ENCODE results near the gene SGCA.

Gene SGCA

DNA sequence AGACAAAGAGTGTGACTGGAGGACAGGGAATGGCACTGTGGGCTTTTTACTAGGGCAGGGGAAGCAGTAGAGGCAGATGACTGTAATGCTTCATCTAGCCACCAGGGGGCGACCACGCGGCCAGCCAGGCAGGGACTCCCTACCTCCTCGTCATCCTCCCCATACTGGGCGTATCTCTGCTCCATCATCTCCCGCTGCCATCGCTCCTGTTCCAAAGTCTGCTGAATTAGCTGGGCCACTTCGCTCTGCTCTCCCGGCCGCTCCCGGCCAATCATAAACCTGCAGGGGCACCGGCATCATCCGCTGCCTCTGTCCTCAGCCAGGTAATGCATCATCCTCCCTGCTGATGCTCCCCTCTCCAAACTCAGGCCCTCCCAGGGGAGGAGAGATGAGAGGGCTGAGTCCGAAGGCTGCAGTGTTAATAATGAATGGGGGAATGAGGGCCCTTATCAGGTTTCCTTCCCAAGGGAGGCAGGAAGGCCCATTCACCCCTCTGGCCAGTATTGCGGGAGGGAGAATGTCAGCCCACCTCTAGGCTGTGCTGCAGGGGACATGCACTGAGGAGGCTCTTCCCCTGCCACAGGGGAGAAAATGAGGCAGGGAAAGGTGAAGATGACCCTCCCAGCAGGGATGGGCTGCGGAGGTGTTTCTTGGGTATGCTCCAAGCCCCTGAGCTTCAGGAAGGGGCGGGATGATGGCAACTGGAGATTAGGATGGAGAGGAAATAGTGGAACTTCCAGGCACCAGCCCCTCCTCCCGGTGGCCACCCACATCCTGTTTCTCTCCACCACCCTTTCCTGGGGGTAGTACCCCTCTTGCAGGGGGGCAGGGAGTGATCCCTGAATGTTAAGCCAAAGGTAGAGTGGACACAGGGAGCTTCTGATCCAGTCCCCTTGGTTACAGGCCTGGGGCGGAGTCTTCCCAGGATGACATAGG lies 25.6 kb upstream of the SGCA start:
- H3K36me3 Mint-ChIP-seq (ENCODE audit: insufficient read depth): peaks cover 55% of the 10 kb centered on the region
- ATAC-seq (replicated peaks) (peak; percentile 84), DNase-seq (peak; percentile 80 to 82 (median 80))
- H3K4me1 Mint-ChIP-seq (ENCODE audit: low read depth in 2 of 2): peaks cover 64 to 67% of the 10 kb centered on the region in 2 donors
- peak overlapping the region; percentile 91 to 97 for H3K27ac Mint-ChIP-seq
- no peaks in the 10 kb centered on the region for H3K9me3 Mint-ChIP-seq
- H3K27me3 Mint-ChIP-seq: no peaks in the 10 kb centered on the region
- peak overlapping the region; percentile 72 to 75 for H3K4me3 Mint-ChIP-seq

DNA sequence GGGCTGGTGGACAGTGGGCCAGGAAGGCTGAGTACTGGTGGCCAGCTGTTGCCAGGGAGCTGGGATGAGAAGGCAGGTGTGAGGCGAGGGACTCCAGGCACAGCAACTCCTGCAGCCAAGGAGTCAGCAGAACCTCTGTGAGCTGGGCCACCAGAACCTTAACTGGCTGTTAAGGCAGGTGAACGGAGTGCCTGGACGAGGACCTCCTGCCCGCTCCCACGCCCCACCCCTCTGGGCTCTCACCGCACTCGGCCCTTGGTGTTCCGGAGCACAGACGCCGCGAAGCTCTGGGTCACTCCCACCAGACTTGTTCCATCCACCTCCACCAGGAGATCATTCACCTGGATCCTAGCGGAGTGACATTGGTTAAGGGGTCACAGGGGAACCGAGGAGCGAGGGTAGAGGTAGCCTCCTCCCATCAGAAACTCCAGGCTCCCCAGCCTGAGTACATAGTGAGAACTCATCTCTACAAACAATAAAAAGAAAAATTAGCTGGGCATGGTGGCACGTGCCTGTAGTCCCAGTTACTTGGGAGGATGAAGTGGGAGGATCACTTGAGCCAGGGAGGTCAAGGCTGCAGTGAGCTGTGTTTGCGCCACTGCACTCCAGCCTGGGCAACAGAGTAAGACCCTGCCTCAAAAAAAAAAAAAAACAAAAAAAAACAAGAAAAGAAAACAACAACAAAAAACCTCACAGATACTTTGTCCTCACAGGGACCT lies 24.6 kb upstream of the SGCA start:
- Mint-ChIP-seq H3K4me1 (ENCODE audit: low read depth in 2 of 2) (peaks cover 74 to 76% of the 10 kb centered on the region in 2 donors), H3K27me3 (no peaks in the 10 kb centered on the region), H3K36me3 (ENCODE audit: insufficient read depth) (peaks cover 51% of the 10 kb centered on the region), H3K9me3 (no peaks in the 10 kb centered on the region), H3K27ac (peak overlapping the region; percentile 91 to 97), H3K4me3 (peak overlapping the region; percentile 72 to 75)
- DNase-seq: no peak
- ATAC-seq (replicated peaks): no peak

DNA sequence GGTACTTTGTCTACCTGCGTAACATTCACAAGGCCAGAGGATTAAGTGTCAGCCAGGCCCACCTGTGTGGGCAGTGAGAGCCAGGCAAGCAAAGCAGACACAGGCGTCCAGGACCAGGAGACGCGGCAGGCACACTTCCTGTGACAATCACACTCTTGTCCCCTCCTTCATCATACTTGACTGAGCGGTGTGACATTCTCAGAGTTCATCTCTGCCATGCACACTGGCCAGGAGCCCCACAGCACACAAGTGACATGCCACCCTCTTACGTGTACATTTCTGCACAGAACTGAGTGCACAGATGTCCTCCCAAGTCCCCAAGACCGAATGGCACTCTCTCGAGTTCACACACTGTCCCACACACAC lies 24.1 kb upstream of the SGCA start:
- Mint-ChIP-seq H3K36me3 (ENCODE audit: insufficient read depth) (peaks cover 49% of the 10 kb centered on the region), H3K4me1 (ENCODE audit: low read depth in 2 of 2) (peaks cover 75 to 76% of the 10 kb centered on the region in 2 donors), H3K9me3 (no peaks in the 10 kb centered on the region), H3K27me3 (no peaks in the 10 kb centered on the region), H3K4me3 (peak overlapping the region; percentile 72 to 75), H3K27ac (peak overlapping the region; percentile 91 to 97)
- DNase-seq (no peak), ATAC-seq (replicated peaks) (peak; percentile 47)

DNA sequence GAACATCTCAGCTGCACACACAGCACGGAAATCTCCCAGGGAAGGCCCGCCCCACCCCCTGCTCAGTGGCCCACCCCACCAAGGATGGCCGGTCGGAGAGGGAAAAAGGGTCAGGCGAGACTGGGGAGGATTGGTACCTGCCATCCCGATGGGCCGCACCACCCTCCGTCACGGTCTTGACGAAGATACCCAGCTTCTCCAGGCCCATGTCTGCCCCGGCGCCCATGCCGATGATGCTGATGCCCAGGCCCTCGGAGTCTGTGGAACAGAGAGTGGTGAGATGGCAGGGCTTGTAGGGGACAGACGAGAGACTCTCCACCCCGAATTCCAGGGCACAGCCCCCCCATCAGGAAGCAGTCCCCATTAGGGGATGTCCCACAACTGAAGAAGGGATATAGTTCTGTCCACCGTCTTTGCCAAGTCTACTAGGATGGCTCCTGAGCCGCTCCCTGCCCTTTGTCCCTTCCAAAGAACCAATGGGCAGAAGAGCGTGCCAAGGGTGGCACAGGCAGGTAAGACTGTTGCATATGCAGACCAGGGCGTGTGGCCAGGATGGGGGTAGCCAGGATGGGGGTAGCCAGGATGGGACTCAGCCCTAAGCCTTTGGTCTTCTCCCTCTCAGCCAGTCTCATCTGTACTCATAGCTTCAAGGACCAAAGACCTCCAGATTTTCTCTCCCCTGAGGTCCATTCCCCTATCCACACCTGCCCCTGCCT lies 22.2 kb upstream of the SGCA start:
- peaks cover 82% of the 10 kb centered on the region in 2 donors for H3K4me1 Mint-ChIP-seq (ENCODE audit: low read depth in 2 of 2)

DNA sequence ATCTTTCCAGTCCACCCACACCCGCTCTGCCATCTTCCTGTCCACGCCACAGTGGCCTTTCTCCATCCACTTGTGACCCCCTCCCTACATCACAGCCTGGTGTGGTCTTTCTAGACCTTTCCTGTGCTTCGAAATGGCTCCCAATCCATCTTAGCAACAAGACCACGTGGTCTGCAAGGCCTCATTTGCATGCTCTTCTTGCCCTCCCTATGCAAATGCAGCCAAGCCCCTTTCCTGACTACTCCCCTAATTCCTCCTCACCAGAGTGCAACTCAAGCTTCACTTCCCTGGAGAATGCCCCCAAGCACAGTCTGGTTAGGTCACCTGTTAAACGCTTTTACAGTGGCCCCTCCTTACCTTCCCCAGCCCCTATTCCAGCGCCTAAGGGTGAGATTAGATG lies 21.4 kb upstream of the SGCA start:
- H3K27ac Mint-ChIP-seq: peak overlapping the region; percentile 45 to 97
- no peak for ATAC-seq (replicated peaks)
- no peaks in the 10 kb centered on the region for H3K9me3 Mint-ChIP-seq
- peaks cover 30% of the 10 kb centered on the region for H3K36me3 Mint-ChIP-seq (ENCODE audit: insufficient read depth)
- peak overlapping the region; percentile 0 to 2 for H3K4me3 Mint-ChIP-seq
- H3K4me1 Mint-ChIP-seq (ENCODE audit: low read depth in 2 of 2): peaks cover 81 to 82% of the 10 kb centered on the region in 2 donors
- no peak for DNase-seq
- H3K27me3 Mint-ChIP-seq: no peaks in the 10 kb centered on the region

More for the DNA sequence above, 22.2 kb upstream of the SGCA start:
- peaks cover 33% of the 10 kb centered on the region for H3K36me3 Mint-ChIP-seq (ENCODE audit: insufficient read depth)
- no peak for ATAC-seq (replicated peaks)
- DNase-seq: no peak
- H3K27ac Mint-ChIP-seq: peak overlapping the region; percentile 91 to 97
- no peaks in the 10 kb centered on the region for H3K27me3 Mint-ChIP-seq
- H3K4me3 Mint-ChIP-seq: peak overlapping the region in 1 of 2 donors; percentile 72
- H3K9me3 Mint-ChIP-seq: no peaks in the 10 kb centered on the region

DNA sequence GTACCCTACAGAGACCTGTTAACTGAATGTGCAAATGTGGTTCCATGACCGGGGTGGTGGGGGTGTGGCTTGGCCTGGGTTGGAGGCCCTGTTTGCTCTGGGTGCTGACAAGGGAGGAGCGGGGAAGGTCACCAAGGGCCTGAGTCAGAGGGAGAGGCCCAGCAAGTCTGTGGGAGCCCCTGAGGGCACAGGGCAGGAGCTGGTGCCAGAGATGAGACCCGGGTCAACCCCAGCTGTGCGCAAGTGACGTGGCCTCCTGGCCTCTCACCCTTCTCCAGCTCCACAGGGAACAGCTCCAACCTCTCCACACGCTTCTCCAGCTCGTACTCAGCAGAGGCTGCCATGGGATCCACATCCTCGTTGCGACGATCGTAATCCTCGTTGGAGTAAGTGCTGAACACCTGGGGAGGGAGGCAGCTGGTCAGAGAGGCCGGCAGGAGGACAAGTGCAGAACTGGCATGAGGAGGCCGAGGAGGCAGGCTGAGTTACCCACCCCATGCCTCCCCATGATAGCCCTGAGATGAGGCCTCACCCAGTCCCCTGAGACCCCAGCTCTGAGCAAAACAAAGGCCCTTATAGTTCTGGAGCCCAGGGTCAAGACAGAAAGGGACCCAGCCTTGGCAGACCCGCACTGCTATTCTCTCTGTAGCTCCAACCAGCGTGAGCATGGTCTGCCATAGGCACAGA lies 20.8 kb upstream of the SGCA start:
- Mint-ChIP-seq H3K27me3 (no peaks in the 10 kb centered on the region), H3K4me3 (peak overlapping the region; percentile 94 to 98), H3K27ac (peak overlapping the region; percentile 45 to 97), H3K36me3 (ENCODE audit: insufficient read depth) (peaks cover 25% of the 10 kb centered on the region), H3K9me3 (no peaks in the 10 kb centered on the region), H3K4me1 (ENCODE audit: low read depth in 2 of 2) (peaks cover 74 to 78% of the 10 kb centered on the region in 2 donors)
- ATAC-seq (replicated peaks) (no peak), DNase-seq (no peak)

DNA sequence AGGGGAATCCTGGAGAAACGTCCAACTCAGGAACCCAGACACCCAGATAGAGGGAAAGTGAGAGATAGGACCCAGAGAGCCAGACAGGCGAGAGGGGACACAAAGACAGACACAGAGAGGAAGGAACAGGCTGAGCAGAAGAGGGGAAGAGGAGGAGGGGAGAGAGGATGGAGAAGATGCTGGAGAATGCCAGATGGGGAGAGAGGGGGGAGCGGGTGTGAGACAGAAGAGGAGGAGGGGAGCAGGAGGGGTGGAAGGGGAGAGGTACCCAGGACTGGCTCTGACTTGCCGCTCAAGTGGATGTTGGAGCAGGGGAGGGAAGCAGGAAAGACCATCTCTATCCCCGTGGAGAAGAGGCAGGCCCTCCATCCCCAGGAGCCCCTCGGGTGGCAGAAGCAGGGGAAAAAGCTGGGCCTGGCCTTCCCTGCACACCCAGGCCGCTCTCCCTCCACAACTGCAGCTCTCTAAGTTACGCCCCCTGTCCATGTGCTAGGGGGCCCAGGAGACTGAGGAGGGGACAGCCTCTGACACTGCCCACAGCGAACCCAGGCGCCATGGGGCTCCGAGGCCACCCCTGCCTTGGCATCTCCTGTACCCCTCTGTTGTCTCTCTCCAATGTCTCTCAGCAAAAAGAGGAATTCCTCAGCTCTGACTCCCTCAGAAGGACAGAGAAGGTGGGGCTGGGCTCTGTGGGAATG lies 20.1 kb upstream of the SGCA start:
- no peak for DNase-seq
- peak overlapping the region; percentile 94 to 98 for H3K4me3 Mint-ChIP-seq
- ATAC-seq (replicated peaks): no peak
- H3K4me1 Mint-ChIP-seq (ENCODE audit: low read depth in 2 of 2): peaks cover 68 to 71% of the 10 kb centered on the region in 2 donors
- H3K9me3 Mint-ChIP-seq: no peaks in the 10 kb centered on the region
- peaks cover 19% of the 10 kb centered on the region for H3K36me3 Mint-ChIP-seq (ENCODE audit: insufficient read depth)
- no peaks in the 10 kb centered on the region for H3K27me3 Mint-ChIP-seq
- H3K27ac Mint-ChIP-seq: peak overlapping the region; percentile 45 to 97

DNA sequence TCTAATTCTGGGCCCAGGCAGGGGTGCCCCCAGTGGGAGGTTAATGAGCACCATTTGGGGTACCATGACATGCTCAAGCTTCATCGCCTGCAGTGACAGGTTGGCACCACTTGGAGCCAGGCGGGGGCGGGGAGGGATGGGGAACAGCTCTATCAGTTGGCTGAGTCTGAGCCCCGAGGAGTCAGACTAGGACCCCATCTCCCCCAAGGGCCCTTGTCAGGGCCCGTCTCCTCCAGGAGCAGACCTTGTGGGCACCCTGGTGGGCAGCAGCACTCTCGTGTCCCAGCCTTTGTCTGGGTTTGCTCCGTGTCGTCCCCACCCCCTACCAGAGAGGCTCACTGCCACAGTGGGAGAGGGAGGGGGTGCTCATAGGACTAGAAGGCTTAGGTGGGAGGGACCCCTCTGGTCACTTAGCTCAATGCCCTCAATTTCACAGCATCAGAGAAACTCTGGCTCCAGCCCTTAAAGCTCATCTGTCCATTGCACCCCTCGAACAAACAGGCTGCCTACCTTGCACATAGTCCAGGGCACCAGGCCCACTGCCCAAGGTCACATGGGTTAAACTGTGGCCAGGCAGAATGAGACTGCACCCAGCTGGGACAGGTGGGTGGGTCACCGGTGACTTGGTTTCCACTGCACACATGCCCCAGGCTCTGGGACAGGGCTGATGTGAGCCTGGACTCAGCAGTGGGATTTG lies 19.4 kb upstream of the SGCA start:
- H3K36me3 Mint-ChIP-seq (ENCODE audit: insufficient read depth): peaks cover 19% of the 10 kb centered on the region
- H3K9me3 Mint-ChIP-seq: no peaks in the 10 kb centered on the region
- no peaks in the 10 kb centered on the region for H3K27me3 Mint-ChIP-seq
- H3K4me3 Mint-ChIP-seq: peak overlapping the region; percentile 94 to 98
- no peak for DNase-seq
- peak overlapping the region; percentile 93 to 97 for H3K27ac Mint-ChIP-seq
- peaks cover 64 to 65% of the 10 kb centered on the region in 2 donors for H3K4me1 Mint-ChIP-seq (ENCODE audit: low read depth in 2 of 2)
- ATAC-seq (replicated peaks): no peak

DNA sequence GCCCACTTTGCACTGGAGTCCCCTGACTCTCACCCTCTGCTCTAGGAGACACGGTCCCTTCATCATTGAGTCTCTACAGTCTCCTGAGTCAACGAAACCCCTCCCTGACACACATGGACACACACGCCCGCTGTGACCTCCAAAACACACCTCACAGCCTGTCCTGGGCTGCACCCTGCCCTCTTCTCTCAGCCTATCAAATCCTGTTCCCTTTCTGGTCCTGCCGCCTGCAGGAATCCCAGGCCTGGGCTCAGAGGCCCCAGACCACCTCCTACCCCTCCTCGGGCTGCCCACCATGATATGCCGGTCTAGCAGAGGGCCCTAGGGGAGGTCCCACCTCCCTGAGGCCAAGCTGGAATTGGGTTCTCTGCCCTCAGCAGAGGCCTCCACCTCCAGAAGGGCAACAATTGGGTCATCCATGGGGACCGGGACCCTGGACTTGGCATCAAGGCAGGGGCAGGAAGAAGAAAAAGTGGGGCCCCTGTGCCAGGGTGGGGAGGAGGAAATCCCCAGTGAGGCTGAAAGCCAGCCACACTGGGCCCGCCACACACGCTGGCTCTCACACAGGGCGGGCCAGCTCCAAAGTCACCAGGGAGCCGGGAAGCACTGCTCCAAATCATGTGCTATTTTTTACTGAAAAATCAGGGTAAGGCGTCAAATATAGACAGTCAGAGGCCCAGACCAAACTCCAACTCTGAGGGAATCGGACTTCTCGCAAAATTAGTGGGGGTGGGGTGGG lies 18.7 kb upstream of the SGCA start:
- peaks cover 18% of the 10 kb centered on the region for H3K36me3 Mint-ChIP-seq (ENCODE audit: insufficient read depth)
- H3K9me3 Mint-ChIP-seq: no peaks in the 10 kb centered on the region
- H3K4me3 Mint-ChIP-seq: peak overlapping the region; percentile 94 to 98
- H3K27me3 Mint-ChIP-seq: no peaks in the 10 kb centered on the region
- ATAC-seq (replicated peaks): peak; percentile 16
- H3K27ac Mint-ChIP-seq: peak overlapping the region; percentile 93 to 97
- H3K4me1 Mint-ChIP-seq (ENCODE audit: low read depth in 2 of 2): peaks cover 60 to 63% of the 10 kb centered on the region in 2 donors
- no peak for DNase-seq

DNA sequence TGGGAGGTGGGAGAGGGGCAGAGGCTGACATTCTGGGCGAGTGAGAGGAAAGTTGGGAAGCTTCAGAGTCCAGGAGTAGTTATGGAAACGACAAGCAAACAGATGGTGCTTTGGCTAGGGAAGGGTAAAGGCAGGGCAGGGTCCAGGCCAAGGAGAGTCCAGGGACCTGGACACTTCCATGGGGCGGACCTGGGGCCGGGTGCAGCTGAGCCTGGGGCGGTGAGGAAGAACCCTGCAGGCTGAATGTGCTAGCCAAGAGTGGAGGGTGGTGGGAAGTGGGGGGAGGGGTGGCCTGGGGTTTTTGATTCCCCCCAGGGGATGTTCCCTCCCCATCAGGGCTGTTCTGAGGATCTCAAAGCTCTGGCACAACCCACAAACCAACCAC lies 18.0 kb upstream of the SGCA start:
- peak overlapping the region; percentile 94 to 98 for H3K4me3 Mint-ChIP-seq
- peak overlapping the region; percentile 93 to 97 for H3K27ac Mint-ChIP-seq
- ATAC-seq (replicated peaks) (no peak), DNase-seq (no peak)
- H3K27me3 Mint-ChIP-seq: no peaks in the 10 kb centered on the region
- peaks cover 13% of the 10 kb centered on the region for H3K36me3 Mint-ChIP-seq (ENCODE audit: insufficient read depth)
- no peaks in the 10 kb centered on the region for H3K9me3 Mint-ChIP-seq
- peaks cover 56 to 59% of the 10 kb centered on the region in 2 donors for H3K4me1 Mint-ChIP-seq (ENCODE audit: low read depth in 2 of 2)

DNA sequence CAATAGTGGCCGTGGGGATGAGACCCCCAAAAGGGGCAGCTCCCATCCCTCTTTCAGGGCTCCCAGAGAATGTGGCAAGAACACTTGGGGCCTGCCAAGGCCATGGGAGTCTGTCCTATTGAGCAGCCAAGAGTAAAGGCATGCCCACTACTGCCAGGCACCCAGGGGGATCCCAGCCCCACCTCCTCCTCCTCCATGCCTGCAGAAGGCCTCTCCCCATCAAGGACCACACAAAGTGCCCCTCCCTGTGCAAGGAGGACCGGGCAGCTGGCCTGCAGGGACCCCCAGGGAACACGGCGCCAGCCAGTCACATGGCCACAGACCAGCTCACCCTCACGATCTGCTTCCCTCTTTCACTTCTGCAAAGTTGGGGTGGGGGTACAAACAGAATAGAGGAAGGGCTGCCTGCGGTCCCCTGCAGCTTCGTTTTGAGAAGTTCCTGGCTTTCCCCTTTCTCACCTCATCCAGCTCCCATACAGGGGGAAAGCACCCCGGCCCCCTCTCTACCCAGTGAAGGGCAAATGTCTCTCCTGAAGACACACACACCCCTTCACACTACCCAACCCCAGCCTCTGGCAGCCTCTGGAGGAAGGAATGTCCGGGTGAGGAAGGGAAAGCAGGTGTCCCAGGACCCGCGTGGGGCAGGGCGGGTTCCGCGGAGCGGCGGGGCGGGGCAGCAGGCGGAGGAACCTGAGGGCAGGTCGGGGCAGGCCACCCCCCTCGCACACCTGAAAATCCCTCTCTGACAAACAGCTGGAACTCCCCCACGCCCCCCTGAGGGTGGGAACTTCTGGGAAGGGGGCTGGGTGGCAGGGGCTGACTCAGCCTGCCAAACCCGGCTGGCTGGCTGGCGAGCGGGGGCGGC lies 17.3 kb upstream of the SGCA start:
- peaks cover 50 to 53% of the 10 kb centered on the region in 2 donors for H3K4me1 Mint-ChIP-seq (ENCODE audit: low read depth in 2 of 2)
- peak; percentile 35 to 47 (median 36) for DNase-seq
- H3K27me3 Mint-ChIP-seq: no peaks in the 10 kb centered on the region
- H3K4me3 Mint-ChIP-seq: peak overlapping the region; percentile 94 to 98
- peak overlapping the region; percentile 93 to 97 for H3K27ac Mint-ChIP-seq
- no peaks in the 10 kb centered on the region for H3K9me3 Mint-ChIP-seq
- H3K36me3 Mint-ChIP-seq (ENCODE audit: insufficient read depth): peaks cover 13% of the 10 kb centered on the region
- ATAC-seq (replicated peaks): peak; percentile 7
